ENCODE results near the gene MEF2A.

GRCh38 chr15:99578809-99579208 lies 13.0 kb downstream of the MEF2A start:
- TF ChIP-seq CTCF (conservative IDR thresholded peaks at IDR 0.05) = no peak
- TF ChIP-seq ZFX (IDR thresholded peaks at IDR 0.05) = no peak

Measured in C4-2B (cell line).